Stimulated activated CD8-positive, alpha-beta memory T cell treated with anti-CD3 and anti-CD28 coated beads, Interleukin-15, amount 100 ng/mL, for 48 hours (primary cell): ENCODE measurements around the gene DBF4B.
"Not testable (repeated sequence)": the region's sequence is repeated elsewhere in the genome, so short reads cannot be mapped to it uniquely, and the experiment has no call there.

ENCODE experiments used
- DNase-seq, 2 donors: peaks; one replicate each; pipeline ENCODE4 v3.0.0-alpha.2; 2020; ENCODE audit warnings: low read depth in 2 of 2

The DBF4B gene

DNA sequence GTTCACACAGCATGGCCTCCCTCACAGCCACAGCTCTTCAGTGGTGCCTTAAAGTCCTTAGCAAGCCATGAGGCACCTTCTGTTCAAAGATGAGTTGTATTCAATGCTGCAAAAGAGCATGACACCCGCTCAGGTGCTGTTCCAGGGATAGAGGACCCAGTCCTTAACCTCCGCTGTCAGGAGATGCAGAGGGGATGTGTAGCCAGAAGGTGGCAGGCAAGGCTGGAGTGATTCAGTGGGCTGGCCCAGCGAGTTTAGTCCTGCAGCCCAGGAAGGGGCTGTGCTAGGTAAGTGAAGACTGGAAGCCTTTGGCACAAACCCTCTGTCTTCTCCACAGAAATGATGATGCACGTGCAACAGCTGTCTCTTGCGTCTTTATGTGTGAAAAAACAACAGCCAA lies 25.3 kb downstream of the DBF4B start:
- DNase-seq = no peak

DNA sequence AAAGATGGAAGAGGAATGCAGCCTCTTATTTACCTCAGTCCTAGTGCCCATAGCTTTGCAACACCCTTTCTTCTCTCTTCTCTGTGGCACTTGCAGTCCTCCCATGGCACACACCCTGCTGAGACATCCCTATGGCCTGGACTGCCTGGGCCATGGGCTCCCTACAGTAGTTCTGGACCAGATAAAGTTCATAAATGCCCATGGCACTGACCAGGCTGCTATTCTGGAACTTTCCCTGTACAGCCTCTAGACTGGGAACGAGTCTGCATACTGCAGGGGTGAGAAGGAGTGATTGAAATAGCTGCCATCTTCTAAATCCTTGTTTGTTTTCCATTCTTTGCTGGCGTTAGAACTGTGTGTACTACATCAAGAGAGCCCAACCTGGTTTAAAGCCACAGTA lies 25.8 kb downstream of the DBF4B start:
- DNase-seq = no peak

DNA sequence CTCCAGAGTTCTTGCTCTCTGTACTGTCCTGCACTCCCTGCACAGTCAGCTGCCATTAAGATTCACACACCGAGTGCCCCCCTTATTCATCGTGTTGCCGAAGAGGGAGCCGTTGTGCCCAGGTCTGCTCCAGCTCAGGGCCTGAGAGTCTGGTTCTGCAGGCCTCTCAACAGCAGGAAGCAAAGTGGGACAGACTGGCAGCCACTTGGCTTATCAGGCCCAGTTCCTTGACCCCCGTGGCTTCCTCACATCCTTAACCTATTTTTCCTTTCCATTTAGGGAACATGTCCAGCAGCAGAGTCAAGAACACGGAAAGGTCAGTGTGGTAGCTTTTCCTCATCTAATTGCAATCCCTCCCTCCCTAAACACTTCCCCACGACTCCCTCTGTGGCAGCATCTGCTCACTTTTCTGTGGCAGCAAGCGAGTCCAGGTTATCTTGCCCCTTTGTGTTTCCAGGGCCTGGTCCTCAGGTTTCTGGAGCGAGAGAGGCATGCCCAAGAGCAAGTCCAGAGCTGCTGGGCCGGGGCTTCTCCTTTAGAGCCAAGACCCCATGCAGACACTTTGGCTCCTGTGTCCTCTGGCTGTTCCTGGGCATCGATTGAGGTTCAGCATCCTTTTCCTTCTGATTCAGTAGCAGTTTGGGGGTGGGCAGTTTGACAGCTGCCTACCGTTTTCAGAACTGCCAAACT lies 28.2 kb downstream of the DBF4B start:
- DNase-seq = no peak

DNA sequence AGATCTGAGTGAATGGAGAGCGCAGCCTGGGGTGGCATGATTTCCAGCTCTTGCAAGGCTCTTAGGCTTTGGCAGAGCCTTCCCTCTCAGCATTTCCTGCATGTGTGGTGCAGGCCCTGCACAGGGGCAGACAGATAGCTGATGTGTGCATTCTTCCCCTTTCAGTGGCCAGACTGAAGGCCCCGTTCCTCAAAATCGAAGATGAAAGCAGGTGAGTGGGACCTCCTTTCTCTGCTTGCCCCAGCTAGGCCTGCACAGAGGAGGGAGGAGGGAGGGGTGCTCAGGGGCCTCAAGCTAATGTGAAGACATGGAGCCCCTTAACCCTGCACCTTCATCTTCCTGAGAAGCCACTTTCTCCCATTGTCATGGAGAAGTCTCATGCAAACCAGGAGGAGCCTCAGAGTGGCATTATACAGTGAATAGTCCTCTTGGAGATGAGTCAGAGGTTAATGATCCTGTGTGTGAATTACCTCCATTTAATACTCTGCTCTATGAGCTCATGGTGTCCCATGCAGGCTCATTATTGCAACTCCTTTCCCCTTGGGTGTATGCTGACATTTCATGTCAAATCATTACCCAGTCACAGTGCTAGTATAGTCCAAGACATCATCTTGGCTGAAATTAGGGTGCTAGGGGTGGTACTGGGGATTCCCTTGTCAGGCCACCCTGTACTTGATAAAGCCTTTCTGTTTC lies 29.9 kb downstream of the DBF4B start:
- no peak for DNase-seq

DNA sequence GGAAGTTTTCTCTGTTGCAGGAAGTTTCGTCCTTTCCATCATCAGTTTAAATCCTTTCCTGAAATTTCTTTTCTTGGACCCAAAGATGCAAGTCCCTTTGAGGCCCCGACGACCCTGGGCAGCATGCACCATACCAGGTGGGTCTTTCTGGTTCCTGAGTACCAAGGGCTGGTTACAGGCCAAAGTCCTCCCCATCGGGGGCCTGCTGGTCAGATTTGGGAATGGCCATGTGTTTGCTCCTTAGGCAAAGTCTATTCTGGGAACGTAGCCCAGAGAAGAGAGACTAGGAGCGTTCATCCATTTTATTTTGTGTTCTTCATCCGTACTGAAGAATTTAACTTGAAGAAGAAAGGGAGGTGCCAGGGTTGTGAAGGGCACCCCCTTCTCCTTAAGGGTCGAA lies 32.9 kb downstream of the DBF4B start:
- DNase-seq = no peak

DNA sequence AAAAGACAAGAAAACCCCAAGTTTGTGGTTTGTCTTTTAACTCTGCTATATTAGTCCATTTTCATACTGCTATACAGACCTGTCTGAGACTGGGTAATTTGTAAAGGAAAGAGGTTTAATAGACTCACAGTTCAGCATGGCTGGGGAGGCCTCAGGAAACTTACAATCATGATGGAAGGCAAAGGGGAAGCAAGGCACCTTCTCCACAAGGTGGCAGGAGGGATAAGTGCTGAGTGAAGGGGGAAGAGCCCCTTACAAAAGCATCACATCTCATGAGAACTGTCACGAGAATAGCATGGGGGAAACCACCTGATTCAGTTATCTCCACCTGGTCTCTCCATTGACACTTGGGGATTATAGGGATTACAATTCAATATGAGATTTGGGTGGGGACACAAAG lies 36.8 kb downstream of the DBF4B start:
- no peak for DNase-seq

DNA sequence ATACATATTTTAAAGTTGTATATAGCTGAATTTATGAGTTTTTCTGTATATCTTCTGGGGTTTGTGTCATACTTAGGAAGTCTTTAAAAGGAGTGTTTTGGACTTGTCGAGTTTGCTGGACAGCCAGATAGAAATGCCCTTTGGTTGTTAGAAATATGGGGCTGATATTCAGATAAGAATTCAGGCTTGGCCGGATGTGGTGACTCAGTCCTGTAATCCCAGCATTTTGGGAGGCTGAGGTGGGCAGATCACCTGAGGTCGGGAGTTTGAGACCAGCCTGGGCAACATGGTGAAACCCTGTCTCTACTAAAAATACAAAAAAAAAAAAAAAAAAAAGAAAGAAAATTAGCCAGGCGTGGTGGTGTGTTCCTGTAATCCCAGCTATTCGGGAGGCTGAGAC lies 37.3 kb downstream of the DBF4B start:
- DNase-seq = not testable (repeated sequence)

DNA sequence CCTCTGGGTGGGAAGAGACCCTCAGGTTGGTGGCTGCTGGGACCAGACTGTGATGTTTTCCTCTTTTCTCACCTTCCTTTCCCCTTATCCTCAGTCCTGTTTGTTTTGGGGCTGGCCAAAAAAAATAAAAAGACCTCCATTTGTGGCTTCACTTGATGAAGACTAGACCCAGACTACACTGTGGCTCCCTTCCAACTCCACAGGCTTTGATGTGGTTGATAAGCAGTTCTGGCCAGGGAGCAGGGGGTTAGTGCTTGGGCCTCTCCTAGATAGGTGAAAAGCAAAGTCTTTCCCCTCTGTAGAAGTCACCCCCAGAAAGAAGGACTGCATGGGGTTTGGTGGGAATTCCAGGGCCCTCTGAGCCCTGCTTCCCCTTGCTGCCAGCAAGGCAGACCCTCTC lies 39.1 kb downstream of the DBF4B start:
- no peak for DNase-seq

DNA sequence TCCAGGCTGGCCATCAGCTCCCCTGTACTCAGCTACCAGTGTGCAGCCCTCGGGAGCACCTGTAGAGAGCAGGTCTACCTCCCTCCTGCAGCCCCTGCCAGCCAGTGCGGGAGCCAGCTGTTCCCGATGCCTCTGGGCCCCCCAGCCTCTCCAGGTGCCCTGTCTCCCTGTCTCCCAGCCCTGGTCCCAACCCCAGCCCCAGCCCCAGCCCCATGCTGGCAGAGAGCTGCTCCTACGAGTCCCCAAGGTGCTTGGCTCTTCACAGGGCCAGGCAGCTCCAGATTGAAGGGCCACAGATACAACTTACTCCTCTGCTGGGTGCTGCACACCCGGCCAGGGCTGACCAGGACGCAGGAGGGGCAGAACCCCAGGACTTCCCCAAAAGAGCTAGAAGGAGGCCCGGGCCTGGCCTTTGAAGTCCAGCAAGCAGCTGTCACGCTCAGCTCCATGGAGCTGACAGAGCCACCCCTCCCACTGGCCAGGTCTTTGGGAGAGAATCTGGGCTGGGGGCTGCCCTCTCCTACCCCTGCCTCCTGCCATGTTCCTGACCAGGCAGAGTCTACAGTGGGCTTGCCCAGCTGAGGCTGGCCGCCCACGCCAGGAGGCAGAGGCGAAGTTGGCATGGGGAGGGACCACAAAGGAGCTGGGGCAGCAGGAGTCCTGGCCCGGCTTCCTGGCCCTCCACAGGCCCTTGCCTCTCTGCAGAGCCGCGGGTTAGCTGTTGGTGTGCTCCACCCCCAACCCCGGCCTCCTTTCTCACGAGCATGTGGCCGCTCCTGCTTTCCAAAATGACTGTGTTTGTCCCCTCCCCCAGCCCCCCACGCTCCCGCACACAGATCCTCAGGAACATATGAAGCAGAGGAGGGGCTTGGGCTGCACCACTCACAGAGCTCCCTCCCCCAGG lies 40.9 kb downstream of the DBF4B start:
- DNase-seq = no peak

DNA sequence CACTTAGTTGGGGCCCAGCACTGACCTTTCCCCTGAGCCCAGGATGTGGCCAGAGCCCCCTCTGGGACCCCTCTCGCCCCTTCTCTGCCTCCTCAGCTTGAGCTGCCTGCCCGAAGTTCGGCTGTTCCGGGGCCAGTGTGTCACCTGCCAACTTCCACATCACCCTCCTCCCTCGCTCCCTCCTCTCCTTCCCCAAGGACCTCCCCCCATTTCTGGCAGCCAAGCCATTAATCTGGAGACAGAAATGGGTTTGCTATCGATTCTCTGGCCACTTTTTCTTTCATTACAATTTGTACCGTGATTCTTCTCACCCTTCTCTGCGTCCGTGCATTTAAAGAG lies 41.5 kb downstream of the DBF4B start:
- no peak for DNase-seq

DNA sequence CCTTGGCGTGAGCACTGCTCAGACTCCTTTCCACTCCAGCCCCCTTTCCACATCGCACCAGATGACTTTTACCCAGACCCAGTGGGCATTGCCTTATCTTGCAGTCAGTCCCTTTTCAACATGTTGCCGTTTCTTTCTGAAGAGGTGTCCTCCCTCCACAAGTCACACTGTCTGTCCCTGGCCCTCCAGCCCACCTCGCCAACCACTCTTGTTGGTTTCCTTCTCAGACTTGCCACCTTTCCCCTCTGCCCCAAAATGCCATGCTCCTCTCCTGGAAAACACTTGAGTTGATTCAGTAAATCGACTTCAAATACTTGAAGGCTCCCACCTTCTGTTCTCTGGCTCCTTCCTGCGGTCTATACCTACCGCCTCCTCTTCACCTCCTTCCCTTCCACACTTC lies 42.9 kb downstream of the DBF4B start:
- no peak for DNase-seq

DNA sequence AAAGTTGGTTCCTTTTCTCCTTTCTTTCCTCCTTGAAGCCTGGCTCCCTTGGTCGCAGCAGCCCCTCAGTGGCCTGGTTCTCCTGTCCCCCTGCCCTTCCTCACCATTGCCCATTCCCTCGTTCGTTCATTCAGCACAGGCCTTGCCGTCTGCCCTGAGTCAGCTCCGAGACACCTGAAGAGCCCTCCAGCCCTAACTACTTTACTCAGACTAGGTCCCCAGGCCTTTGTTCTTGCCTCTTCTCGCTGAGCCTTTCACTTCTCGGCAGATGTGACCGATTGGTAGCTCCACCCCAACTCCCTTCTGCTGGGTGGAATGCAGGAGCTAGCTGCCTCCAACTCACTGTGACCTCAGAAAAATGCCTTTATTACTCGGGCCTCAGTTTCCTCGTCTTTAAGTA lies 43.3 kb downstream of the DBF4B start:
- DNase-seq = no peak

DNA sequence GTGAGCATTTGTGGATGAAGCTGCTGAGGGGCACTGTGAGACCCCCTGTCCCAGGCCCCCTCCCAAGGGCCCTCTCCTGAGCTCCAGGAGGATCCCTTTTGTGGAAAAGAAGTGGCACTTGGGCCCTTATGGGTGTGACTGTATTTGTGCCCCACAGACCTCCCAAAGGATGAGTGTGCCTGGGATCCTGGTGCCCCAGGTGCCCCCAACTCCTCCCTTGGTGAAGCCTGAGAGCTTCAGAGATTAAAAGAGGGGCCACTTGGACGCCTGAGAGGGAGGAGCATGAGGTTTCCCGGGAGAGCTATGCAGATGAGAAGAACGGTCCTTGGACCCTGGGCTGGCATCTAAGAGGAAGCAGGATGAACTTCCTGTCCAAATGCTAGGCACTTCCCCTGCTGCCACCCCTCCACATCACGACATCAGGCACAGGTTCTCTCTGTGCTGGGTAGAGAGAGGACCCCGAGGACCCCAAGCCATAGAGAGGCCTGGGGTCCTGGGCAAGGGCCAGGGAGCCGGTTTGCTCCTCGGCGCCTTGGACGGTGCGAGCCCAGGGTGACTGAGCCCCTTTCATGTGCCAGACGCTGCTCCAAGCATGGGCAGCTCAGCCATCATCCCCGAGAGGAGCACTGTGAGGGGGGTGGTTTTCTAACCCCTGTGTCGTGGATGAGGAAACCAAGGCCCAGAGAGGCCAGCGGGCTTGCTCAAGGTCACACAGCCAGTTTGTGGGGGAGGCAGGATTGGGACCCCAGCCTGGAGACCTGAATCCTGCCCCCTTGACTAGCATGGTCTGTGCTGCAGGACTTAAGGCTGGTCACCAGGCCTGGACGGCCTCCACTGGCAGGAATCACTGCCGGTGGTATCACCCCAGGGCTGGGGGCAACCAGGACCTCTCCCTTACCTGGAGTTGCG lies 44.7 kb downstream of the DBF4B start:
- no peak for DNase-seq

DNA sequence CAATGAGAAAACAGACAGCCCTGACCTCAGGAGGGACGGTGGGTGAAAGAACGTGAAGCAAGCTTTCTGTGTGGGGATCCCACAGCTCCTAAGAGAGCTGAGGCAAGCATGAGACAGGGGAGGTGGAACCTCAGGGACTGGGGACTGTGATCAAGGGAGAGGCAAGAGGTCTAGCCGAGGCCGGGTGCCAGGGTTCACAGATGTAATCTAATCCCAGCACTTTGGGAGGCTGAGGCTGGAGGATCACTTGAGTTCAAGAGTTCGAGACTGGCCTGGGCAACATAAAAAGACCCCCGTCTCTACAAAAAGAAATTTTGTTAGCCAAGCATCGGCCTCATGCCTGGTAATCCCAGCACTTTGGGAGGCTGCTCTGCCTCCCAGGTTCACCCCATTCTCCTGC lies 45.8 kb downstream of the DBF4B start:
- no peak for DNase-seq

DNA sequence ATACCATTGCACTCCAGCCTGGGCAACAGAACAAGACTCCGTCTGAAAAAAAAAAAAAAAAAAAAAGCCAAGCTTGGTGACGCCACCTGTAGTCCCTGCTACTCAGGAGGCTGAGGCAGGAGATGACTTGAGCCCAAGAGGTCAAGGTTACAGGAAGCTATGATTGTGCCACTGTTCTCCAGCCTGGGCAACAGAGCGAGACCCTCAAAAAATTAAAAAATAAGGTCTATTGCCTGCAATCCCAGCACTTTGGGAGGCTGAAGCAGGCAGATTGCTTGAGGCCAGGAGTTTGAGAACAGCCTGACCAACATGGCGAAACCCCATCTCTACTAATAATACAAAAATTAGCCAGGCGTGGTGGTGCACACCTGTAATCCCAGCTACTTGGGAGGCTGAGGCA lies 46.7 kb downstream of the DBF4B start:
- not testable (repeated sequence) for DNase-seq

DNA sequence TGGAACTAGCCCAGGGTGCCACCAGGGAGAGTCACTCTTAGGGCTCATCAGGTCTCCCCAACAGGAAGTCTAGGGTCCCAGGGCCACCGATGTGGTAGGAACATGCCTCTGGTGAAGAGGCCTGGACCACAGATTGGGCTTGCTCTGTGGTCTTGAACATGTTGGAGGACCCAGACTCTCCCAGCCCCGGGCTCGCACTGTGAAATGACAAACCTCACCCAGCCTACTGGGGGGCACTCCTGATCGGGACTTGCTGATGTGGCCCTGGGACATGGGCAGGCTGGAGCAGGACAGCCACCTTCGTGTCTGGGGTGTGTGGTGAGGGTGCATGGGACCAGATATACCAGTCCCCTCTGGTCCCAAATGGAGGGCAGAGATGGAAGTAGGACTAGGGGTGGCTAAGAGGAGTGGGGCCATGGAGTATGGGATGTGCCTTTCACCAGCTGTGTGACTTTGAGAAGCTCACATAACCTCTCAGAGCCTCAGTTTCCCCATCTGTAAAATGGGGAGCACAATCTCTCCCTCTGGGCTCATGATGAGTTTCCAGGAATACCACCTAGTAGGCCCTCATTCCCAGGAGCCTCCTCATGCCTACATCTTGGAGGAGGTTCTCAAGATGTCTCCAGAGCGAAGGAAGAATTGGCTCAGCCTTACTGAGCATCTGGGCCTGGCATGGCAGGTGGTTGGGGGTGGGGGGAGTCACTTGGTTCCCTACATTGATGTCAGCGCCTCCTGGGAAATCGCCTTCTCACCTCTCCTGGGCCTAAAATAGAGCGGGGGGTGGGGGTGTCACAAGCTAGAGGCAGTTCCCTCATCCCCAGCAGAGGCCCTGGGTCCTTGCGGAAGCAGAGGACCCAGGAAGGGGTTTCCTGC lies 48.8 kb downstream of the DBF4B start:
- DNase-seq = no peak

DNA sequence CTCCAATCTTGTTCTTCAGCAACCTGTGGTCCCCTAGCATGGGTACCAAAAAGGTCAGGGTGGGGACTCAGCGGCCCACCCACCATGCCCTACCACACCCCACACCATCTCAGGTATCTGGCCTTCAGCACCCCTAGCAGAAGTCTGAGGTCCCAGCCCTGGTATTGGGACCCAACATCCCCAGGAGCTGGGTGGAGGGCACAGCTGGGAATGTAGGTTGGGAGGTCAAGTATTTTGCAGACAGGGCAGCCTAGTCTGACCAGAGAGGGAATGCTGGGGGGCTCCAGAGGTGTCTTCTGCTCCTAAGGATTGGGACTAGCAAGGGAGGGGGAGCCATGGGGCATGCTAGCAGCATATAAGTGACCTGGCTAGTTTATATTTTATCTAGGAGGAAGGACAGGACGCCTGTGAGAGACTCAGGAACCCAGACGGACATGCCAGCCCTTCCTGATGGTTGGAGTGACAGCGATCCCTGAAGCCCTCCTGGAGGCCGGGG lies 49.5 kb downstream of the DBF4B start:
- DNase-seq = no peak

DNA sequence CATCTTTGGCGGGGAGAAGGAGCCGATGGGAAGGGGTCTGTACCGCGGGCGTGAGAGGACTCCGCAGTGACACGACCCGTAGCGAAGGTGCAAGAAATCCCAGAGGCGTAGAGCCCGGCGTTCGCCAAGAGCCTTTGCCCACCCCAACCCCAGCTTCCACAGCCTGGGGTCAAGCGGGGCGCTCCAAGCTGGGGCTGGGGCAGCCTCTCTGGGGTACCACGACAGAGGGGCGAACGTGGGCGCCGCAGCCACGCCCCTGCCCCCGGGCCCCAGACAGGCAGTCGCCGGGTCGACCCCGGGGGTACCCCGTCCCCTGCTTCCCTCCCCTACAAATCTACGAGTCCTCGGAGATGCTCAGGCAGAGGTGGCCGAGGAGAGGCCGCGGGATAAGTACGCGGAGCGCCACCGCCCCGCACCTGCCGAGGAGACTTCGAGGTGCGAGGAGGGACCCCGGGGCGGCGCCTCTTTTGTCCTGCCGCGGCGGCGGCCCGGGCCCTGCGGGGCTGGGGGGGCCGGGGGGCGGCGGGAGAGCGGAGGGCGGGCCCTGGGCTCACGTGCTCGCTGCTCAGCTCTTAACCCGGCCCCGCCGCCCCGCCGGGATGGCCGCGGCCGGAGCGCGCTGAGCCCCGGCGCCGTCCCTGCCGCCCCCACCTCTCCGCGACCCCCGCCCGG lies 50.1 kb downstream of the DBF4B start, which contains the start of gene ADAM11:
TSS of gene ADAM11 (plus strand) at position 575 of the 672 bp plus-strand sequence. CDS start 212 bp downstream, outside the sequence.
- no peak for DNase-seq

DNA sequence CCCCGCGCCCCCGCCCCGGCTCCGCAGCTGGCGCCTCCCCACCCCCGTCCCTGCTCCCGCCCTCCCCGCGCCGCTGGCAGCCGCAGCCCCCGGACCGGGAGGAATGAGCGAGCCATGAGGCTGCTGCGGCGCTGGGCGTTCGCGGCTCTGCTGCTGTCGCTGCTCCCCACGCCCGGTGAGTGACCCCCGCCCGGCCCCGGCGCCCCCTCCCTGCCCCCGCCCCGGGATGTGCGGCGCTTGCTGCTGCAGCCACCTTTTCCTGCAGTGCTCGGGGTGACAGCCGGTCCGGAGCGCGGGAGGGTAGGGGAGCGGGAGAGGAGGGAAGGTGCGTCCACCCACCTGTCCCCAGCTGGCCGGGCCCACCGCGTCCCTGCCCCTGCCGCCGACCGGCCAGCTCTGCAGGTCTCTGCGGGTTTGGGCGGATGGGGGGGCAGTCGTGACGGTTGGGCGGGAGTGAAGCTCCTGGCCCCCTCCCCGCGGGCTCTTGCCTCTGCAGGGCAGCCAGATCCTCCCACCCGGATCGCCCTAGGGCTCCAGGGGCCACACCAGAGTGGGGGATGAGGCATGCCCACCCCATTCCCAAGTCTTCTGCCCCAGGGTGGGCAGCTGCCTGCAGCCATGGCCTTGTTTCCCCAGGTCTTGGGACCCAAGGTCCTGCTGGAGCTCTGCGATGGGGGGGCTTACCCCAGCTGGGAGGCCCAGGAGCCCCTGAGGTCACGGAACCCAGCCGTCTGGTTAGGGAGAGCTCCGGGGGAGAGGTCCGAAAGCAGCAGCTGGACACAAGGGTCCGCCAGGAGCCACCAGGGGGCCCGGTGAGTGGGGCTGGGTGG lies 50.8 kb downstream of the DBF4B start:
- no peak for DNase-seq
